HG03469 (cell line): ENCODE measurements around the gene SLC38A1.
A peak's percentile ranks its signal among the peaks of the same experiment; 100 is the strongest.
"Not testable (repeated sequence)": the region's sequence is repeated elsewhere in the genome, so short reads cannot be mapped to it uniquely, and the experiment has no call there.

Experiments
- ATAC-seq: cut with Tn5 transposase; IDR thresholded peaks from one replicate; pipeline ENCODE4 v1.9.1; 2021; ENCODE audit warnings: mild to moderate bottlenecking, moderate library complexity, moderate number of reproducible peaks; ENCODE audit not compliant: unreplicated experiment

Gene SLC38A1

GRCh38 chr12:46209914-46210872 lies 58.6 kb downstream of the SLC38A1 start:
- ATAC-seq, result no peak

DNA sequence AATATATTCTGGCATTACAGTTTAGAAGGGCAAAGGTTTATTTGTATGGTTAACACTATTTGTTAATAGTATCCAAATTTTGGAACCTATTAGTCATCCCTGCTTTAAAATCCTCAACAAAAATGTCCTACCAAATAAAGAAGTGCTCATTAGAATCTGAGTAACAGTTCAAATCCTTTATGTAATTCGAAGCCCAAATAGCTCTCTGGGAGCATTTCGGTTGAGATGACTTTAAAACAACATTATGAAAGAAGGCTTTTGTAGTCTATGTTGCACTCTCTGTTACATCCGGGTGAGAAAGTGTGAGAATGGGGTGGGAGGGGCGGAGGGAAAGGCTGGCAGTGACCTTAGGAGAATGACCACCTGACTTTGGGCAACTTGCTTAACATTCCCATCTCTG lies 59.7 kb downstream of the SLC38A1 start:
- no peak for ATAC-seq

DNA sequence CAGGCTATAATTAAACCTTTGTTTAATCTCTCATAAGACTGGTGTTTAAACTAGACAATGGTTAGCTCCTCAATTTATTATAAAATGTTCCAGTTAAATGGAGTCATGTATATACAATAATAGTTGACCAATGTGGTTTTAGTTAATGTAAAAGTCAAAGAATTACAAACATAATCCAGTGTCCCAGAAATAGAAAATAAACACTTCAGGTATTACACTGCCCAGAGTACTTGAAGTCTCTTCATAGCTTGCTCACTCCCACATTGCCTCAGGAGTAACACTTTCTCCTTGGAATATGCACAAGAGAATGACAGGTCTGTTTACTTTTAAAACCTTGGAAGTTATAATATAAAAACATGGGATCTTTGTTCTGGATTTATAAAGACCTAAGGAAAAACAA lies 60.5 kb downstream of the SLC38A1 start:
- ATAC-seq, result no peak

GRCh38 chr12:46207644-46208043 lies 61.2 kb downstream of the SLC38A1 start:
- ATAC-seq, result no peak

DNA sequence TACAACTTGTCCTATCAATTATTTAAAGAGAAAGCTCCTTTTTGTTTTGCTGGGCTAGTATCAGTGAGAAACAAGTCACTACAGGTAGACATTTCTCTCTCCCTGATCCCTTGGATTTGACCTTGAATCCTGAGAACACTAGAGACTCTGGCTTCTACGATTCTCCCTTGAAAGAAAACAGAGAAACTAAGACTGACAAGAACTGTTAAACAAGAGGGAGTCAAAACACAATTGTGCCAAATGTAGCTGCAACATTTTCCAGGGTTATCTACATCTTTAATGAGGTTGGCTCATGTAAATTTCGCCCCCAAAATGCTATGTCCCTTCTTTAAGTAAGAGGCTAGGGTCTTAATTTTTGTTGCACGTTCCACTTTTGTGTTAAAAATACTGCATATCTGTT lies 62.4 kb downstream of the SLC38A1 start:
- no peak for ATAC-seq

- no peak for ATAC-seq
Observed at GRCh38 chr12:46205294-46205693, 63.5 kb downstream of the SLC38A1 start.

GRCh38 chr12:46201284-46201789 lies 67.5 kb downstream of the SLC38A1 start:
- ATAC-seq, result no peak

DNA sequence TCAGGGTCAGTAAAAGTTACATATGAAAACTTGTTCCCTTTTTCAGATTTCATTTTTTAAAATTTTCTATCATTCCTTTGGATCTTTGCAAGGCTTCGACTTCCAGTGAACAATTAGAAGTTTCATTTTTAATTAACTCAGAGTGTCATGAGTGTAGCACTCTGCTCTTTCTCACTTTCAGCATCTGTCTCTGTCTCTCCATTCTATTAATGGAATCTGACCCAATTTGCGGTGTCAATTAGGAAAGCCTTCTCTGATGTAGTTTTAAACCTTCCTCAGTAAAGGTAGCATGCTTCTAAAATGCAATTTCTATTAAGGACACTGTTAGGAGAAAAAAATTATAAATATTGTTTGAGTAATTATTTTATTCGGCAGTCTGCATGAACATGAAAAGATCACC lies 68.3 kb downstream of the SLC38A1 start:
- no peak for ATAC-seq

GRCh38 chr12:46198913-46199312 lies 69.9 kb downstream of the SLC38A1 start:
- ATAC-seq, result no peak

- no peak for ATAC-seq
Observed at GRCh38 chr12:46197883-46198282, 71.0 kb downstream of the SLC38A1 start.

- ATAC-seq, result not testable (repeated sequence)
Observed at GRCh38 chr12:46190533-46190932, 78.3 kb downstream of the SLC38A1 start.

DNA sequence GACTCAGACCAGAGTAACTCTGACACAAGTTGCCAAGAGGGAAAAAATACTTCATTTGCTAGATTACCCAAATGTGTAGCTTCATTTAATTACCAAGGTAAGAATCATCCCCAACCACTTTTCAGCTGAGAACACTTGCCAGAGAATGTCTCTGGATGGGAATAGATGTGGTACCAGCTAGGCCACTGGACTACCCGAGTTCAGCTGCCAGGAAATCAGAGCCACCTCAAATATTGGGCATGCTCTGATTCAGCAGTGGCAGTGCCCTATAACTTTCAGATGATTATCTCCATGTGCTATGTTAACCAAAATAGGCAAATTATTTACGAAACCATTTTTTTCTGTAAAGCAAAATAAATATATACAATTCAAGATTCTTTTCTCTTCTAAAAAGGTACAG lies 80.7 kb downstream of the SLC38A1 start:
- no peak for ATAC-seq

GRCh38 chr12:46187023-46187422 lies 81.8 kb downstream of the SLC38A1 start:
- ATAC-seq, result no peak

DNA sequence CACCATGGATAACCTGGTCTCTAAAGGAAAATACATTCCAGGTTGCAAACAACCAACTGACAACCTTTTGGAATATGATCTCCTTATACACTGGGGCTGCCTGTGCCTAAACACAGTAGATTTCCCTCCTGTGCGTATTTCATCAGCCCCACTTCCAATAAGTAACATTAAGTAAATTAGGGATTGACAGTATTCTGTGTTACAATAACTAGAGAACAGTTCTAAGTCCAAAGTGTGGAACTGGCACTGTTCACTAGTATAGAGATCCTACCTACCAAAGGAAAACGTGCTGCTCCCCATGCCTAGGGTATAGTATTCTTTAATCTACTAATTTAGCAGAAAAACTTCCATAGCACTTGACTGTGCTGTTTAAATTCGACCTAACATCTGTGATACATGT lies 82.8 kb downstream of the SLC38A1 start:
- no peak for ATAC-seq

DNA sequence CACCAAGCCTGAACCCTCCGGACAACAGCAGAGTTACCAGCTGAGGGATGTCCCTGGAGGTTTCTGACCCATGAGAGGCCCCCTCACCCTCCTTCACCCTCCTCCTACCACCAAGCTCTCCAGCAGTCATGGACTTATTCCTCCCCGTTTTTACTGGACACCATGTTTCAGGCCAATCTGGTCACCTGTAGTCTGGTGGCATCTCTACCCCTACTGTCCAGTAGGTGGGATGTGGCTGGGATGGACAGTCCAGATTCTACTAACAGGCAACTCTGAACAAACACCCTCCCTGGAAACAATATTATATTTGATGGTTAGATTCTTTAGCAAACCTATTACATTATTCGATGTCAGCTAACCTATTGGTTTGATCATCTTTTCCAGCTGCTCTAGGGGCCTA lies 83.2 kb downstream of the SLC38A1 start:
- ATAC-seq, result no peak

DNA sequence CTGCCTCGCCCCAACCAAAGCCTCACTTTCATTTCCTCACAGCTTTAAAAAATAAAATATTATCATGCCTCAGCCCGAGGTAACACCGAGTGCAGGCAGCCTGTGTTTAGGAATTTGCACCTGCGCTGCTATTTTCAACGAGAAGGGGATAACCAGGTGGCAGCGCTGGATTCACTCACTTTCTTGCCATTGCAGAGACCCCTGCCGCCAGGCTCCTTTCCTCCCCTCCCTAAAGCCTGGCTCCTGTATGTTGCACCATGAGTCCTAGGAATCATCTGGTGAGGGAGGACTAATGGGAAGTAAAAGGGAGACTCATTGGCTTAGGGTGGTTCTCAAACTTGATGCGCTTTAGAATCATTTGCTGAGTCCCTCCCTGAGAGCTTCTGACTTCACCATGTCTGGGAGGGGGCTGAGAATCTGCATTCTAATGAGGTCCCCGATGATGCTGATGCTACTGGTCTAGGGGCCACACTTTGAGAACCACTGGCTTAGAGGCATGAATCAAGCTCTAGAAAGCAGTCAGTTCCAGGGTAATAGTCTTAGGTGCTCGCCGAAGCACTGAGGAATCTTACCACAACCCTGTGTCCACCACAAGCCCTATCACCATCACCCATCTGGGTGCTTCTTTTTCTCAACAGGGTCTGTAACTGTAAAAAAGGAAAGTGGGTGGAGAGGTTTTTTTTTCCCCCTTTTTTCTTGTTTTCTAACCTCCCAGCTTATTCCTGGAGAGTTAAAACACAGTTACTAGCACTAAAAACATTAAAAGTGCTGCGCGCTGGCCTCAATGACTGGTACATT lies 83.8 kb downstream of the SLC38A1 start:
- no peak for ATAC-seq

DNA sequence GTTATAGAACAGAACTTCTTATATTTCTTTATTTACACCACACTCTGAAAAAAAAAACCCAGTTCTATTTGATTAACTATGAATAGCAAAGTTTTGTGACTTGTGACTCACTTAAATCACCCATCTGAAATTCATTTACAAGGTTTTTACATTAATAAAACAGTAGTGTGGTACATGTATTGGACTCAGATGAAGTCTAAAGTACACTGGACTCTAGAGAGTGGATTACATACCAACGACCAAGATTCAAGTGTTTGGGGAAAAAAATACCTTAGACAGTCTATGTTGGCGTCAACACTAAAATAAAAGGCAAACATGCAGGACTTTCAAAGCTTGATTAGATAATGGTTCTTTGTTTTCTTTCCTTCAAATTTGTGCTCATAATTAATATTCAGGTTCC lies 85.7 kb downstream of the SLC38A1 start:
- ATAC-seq, result no peak

DNA sequence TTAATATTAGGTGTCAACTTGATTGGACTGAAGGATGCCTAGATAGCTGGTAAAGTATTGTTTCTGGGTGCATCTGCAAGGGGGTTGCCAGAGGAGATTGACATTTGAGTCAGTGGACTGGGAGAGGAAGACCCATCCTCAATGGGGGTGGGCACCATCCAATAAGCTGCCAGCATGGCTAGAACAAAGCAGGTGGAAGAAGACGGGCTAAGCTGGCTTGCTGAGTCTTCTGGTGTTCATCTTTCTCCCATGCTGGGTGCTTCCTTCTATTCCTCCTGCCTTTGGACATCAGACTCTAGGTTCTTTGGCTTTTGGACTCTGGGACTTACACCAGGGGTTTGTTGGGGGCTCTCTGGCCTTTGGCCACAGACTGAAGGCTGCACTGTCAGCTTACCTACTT lies 87.4 kb downstream of the SLC38A1 start:
- ATAC-seq, result no peak

DNA sequence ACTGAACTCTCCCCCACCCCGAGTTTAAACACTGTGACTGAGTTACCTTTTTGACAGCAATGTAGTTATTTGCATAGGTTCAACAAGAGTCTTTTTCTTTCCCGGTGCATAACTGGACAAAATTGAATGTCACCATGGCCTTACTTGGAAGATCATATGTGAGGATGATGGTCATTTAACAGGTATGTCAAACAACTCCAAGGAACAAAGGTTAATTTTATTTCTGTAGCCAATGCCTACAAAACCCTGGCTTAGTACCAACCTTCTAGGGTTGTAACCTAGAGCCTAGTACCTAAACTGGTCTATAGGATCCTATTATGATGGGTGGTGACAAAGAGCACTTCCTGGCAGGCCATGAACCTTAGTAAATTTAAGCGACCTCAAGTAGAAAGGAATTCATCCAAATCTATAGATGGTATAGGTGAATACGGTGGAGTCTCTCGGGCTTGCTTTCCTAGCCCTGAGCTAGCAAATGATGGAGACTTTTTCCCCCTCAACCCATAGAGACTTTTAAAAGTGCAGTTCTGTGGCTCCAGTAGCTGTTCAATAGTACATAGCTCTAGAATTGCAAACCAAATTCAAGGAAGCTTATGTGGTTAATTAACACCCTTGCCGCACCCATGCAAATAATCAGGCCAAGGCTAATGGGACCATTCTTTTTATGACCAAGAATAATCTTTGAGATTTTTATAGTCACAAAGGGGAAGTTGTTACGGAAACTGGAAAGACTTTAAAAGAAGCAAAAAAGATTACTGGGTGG lies 89.0 kb downstream of the SLC38A1 start:
- ATAC-seq, result peak; percentile 56

GRCh38 chr12:46177837-46178608 lies 90.8 kb downstream of the SLC38A1 start:
- no peak for ATAC-seq
